Prostate gland (tissue), 2 donors: ENCODE data around the gene IREB2. TPM values are rescaled to one million over a fixed set of nuclear protein-coding genes. Genes with fewer than 3 reads are reported as not detected.
"Not testable (repeated sequence)": the region's sequence is repeated elsewhere in the genome, so short reads cannot be mapped to it uniquely, and the experiment has no call there.

ENCODE experiments used
- DNase-seq: peaks from one replicate; pipeline ENCODE4 v3.0.0-alpha.2; 2019; ENCODE audit warnings: low spot score
- H3K27ac ChIP-seq, 2 donors: fragments of 200-600 bp; sonication (generic); 2 replicates each; pipeline ENCODE4 v1.5.1; 2017 to 2019
- H3K27me3 ChIP-seq: fragments of 200-600 bp; sonication (generic); replicated peaks from 2 replicates; pipeline ENCODE4 v1.5.1; 2019; ENCODE audit not compliant: insufficient read depth
- H3K36me3 ChIP-seq, 2 donors: fragments of 200-600 bp; sonication (generic); 1 replicate in 1 of 2; 2 replicates in 1 of 2; pipeline versions ENCODE4 v1.5.1 to v1.8.1; 2017 to 2019
- H3K4me1 ChIP-seq: fragments of 200-600 bp; sonication (generic); replicated peaks from 2 replicates; pipeline ENCODE4 v1.5.1; 2019
- H3K4me3 ChIP-seq, 2 donors: fragments of 200-600 bp; sonication (generic); 2 replicates each; pipeline ENCODE4 v1.5.1; 2017 to 2019
- H3K9me3 ChIP-seq: fragments of 200-600 bp; sonication (generic); 2 replicates; pipeline ENCODE4 v1.5.1; 2017
- POLR2A ChIP-seq: fragments of 450-650 bp; IDR thresholded peaks from one replicate; pipeline ENCODE4 v1.6.1; 2016; ENCODE audit warnings: antibody characterized with exemption, mild to moderate bottlenecking
- POLR2AphosphoS5 ChIP-seq: sonication (generic); formaldehyde crosslinking; IDR thresholded peaks from one replicate; pipeline ENCODE4 v1.6.1; 2017; ENCODE audit warnings: antibody characterized with exemption
- whole genome bisulfite sequencing: methylation state at CpG from one replicate; pipeline ENCODE4 v1.1.5; 2018; 5-methylcytosine and 5-hydroxymethylcytosine counted together
- intact Hi-C: fragments of 100-400 bp; cut with DNase I; formaldehyde crosslinking; loops from one replicate; pipeline ENCODE4 v1.14.2; 2022
- total RNA-seq, 2 donors: library from RNA; depleted of rRNA; stranded (reverse); fragments of >200 nt; gene quantifications; one replicate each; pipeline ENCODE4 v1.1.0, GENCODE V29; 2016
- TF ChIP-seq, protein P1 (sequence below), 4 experiments: fragments of 200-600 bp in 2 of 4; fragments of 450-650 bp in 2 of 4; sonication (generic) in 2 of 4; IDR thresholded peaks; 1 replicate in 3 of 4; 2 replicates in 1 of 4; pipeline ENCODE4 v1.5.1; 2016 to 2019; ENCODE audit warnings: antibody characterized with exemption in 4 of 4, mild to moderate bottlenecking in 2 of 4, moderate library complexity in 2 of 4

Gene IREB2
- total RNA-seq, 2 donors from 2014 or later: 30.5 to 39.0 TPM

- Histone ChIP-seq H3K4me1 (no peaks in the 10 kb centered on the region), H3K27ac (no peak overlapping the region), H3K9me3 (no peaks in the 10 kb centered on the region), H3K36me3 (no peaks in the 10 kb centered on the region), H3K4me3 (no peak overlapping the region), H3K27me3 (no peaks in the 10 kb centered on the region)
- no peak for DNase-seq
- 91% methylated on average over 11 of the region's 11 CpGs for WGBS
- no peak for TF ChIP-seq POLR2AphosphoS5
- no peak for TF ChIP-seq POLR2A
- TF ChIP-seq, protein P1, sequence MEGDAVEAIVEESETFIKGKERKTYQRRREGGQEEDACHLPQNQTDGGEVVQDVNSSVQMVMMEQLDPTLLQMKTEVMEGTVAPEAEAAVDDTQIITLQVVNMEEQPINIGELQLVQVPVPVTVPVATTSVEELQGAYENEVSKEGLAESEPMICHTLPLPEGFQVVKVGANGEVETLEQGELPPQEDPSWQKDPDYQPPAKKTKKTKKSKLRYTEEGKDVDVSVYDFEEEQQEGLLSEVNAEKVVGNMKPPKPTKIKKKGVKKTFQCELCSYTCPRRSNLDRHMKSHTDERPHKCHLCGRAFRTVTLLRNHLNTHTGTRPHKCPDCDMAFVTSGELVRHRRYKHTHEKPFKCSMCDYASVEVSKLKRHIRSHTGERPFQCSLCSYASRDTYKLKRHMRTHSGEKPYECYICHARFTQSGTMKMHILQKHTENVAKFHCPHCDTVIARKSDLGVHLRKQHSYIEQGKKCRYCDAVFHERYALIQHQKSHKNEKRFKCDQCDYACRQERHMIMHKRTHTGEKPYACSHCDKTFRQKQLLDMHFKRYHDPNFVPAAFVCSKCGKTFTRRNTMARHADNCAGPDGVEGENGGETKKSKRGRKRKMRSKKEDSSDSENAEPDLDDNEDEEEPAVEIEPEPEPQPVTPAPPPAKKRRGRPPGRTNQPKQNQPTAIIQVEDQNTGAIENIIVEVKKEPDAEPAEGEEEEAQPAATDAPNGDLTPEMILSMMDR (IDR thresholded peaks at IDR 0.05): no peak
- intact Hi-C loops: no loop called here
These were observed 39.8 kb upstream of the IREB2 start for GRCh38 chr15:78398076-78398825.

DNA sequence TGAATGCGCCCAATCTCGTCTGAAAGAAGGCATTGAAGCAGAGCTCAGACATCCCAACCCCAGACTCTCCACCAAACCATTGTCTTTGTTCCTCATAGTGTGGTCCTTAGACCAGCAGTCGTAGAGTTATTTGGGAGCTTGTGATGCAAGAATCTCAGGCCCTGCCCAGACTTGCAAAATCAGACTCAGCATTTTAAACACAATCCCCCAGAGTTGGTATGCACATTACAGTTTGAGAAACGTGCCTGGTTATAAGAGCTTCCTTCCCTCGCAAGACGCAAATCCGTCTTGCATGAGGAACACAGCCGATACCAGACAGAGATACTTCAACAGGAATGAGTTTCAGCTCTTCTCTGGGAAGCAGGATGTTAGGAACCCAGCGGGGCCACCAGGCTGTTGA, 38.9 kb upstream of the IREB2 start:
- no peak overlapping the region for H3K27ac ChIP-seq
- H3K36me3 ChIP-seq: no peaks in the 10 kb centered on the region
- TF ChIP-seq, protein P1 (IDR thresholded peaks at IDR 0.05): no peak
- TF ChIP-seq POLR2A: no peak
- TF ChIP-seq POLR2AphosphoS5: no peak
- DNase-seq: no peak
- no peak overlapping the region for H3K4me3 ChIP-seq
- no peaks in the 10 kb centered on the region for H3K9me3 ChIP-seq
- 68% methylated on average over 9 of the region's 9 CpGs for WGBS
- H3K4me1 ChIP-seq: no peaks in the 10 kb centered on the region
- intact Hi-C loops: no loop called here
- H3K27me3 ChIP-seq: no peaks in the 10 kb centered on the region

DNA sequence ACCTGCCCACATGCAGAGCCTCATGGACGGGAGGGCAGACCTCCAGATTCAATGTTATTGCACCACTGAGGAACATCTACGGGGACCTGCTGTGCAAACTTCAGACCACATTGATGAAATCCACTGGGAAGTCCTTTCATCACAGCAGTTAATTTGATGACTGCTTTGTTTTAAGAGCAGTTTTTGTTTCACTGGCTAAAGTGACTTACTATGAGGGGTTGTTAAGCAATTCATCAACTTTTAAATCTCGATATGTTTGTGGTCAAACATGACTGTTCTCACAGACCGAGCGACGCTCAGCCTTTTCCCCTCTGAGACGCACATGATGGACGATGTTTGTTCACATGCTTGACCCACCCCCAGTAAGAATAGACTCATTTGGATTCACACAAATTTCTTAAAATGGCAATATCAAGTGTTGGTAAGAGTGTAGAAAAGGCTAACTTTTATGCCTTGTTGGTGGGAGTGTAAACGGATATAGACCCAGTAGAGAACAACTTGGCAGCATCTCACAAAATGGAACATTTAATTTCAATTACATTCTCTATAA, 35.9 kb upstream of the IREB2 start:
- Histone ChIP-seq H3K36me3 (no peaks in the 10 kb centered on the region), H3K9me3 (no peaks in the 10 kb centered on the region), H3K27ac (no peak overlapping the region), H3K4me3 (no peak overlapping the region), H3K4me1 (no peaks in the 10 kb centered on the region), H3K27me3 (no peaks in the 10 kb centered on the region)
- WGBS: 63% methylated on average over 9 of the region's 9 CpGs
- no peak for DNase-seq
- TF ChIP-seq, protein P1 (IDR thresholded peaks at IDR 0.05): no peak
- no peak for TF ChIP-seq POLR2AphosphoS5
- no peak for TF ChIP-seq POLR2A
- intact Hi-C loops: no loop called here

DNA sequence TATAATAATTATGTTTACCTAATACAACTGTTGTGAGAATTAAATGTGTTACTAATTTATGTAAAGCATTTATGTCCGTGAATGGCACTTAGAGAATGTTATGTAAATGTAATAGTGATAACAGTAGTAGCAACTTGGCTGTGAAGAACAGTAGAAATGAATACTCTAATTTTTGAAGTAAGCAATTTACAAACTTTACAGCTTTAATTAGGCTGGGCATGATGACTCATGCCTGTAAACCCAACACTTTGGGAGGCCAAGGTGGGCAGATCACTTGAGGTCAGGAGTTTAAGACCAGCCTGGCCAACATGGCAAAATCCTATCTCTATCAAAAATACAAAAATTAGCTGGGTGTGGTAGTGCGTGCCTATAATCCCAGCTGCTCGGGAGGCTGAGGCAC, 33.9 kb upstream of the IREB2 start:
- H3K4me1 ChIP-seq: no peaks in the 10 kb centered on the region
- H3K4me3 ChIP-seq: no peak overlapping the region
- H3K9me3 ChIP-seq: no peaks in the 10 kb centered on the region
- 90% methylated on average over 3 of the region's 3 CpGs for WGBS
- no peak overlapping the region for H3K27ac ChIP-seq
- intact Hi-C loops: no loop called here
- no peaks in the 10 kb centered on the region for H3K36me3 ChIP-seq
- TF ChIP-seq, protein P1 (IDR thresholded peaks at IDR 0.05): no peak
- no peak for TF ChIP-seq POLR2A
- TF ChIP-seq POLR2AphosphoS5: no peak
- H3K27me3 ChIP-seq: no peaks in the 10 kb centered on the region
- DNase-seq: no peak

- 93% methylated on average over 7 of the region's 7 CpGs for WGBS
- intact Hi-C loops: not testable (repeated sequence)
These were observed 33.2 kb upstream of the IREB2 start for GRCh38 chr15:78404796-78405195.

More at GRCh38 chr15:78404796-78405195, 33.2 kb upstream of the IREB2 start:
- H3K27me3 ChIP-seq, DNase-seq, H3K9me3 ChIP-seq, H3K36me3 ChIP-seq, H3K4me1 ChIP-seq, H3K27ac ChIP-seq, H3K4me3 ChIP-seq: not testable (repeated sequence)
